ENCODE data around the gene GRB10. TPM values are rescaled to one million over a fixed set of nuclear protein-coding genes. Genes with fewer than 3 reads are reported as not detected.

The GRB10 gene
- total and polyA plus RNA-seq, 2 of the 8 experiments (the other 6 are each of a cell fraction or from before 2014, with no cell fraction given) = 35.7 to 97.0 TPM

DNA sequence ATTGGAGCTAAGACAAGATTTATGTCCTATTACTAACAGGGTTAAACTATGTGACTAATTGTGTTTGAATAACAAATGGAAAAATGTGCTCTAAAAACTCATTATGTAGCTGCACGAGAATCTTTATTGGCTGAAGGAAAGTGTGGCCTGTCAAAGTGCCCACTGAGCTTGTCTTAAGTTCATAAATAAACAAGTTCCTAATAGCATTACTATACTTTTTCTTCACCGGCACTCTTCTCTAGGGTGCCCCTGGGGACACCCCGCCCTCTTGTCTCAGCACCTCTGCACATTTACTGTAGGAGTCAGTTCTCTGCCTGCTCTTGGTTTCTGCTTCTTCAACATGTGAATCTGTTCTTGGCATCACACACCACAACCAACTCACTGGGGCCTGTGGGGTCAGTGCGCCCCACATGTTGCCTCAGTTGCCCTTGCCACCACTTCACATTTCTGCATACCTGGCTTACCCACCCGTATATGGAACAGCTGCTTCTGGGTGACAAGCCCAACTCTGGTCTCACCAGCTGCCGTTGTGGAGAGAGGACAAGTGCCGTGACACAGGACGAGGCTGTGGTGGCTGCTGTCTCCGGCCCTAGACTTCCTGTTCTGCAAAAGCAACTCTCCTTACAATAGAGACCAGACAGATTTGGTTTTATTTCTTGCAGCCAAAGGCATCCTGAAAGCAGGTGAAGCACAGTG, 121.2 kb downstream of the GRB10 start (continued):
- TF ChIP-seq NANOG (IDR thresholded peaks at IDR 0.05; ENCODE audit: insufficient read depth, low read depth, low read length, poor library complexity, severe bottlenecking) = no peak
- TF ChIP-seq SP1 (IDR thresholded peaks at IDR 0.05; ENCODE audit: low read depth, low read length) = no peak
- TF ChIP-seq SIN3A (conservative IDR thresholded peaks at IDR 0.05 in 1 of 2, IDR thresholded peaks at IDR 0.05 in 1 of 2; ENCODE audit: low read depth in 1 of 2, low read length in 2 of 2) = no peak
- TF ChIP-seq RBBP5 (IDR thresholded peaks at IDR 0.05; ENCODE audit: borderline replicate concordance, low read depth, low read length) = no peak
- TF ChIP-seq SIX5 (IDR thresholded peaks at IDR 0.05; ENCODE audit: low read depth, low read length) = no peak
- no peak for TF ChIP-seq RXRA (IDR thresholded peaks at IDR 0.05; ENCODE audit: insufficient read depth, low read depth, low read length)
- no peak for TF ChIP-seq BCL11A (IDR thresholded peaks at IDR 0.05; ENCODE audit: low read depth in 2 of 2, low read length in 2 of 2)
- TF ChIP-seq, protein P1, sequence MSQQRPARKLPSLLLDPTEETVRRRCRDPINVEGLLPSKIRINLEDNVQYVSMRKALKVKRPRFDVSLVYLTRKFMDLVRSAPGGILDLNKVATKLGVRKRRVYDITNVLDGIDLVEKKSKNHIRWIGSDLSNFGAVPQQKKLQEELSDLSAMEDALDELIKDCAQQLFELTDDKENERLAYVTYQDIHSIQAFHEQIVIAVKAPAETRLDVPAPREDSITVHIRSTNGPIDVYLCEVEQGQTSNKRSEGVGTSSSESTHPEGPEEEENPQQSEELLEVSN (IDR thresholded peaks at IDR 0.05) = no peak

Data from H1 (cell line).